Fibroblast of skin of back (primary cell): Measurements from ENCODE around the gene HJV. TPM values are rescaled to one million over a fixed set of nuclear protein-coding genes. Genes with fewer than 3 reads are reported as not detected.
A peak's percentile ranks its signal among the peaks of the same experiment; 100 is the strongest.
"Not testable (repeated sequence)": the region's sequence is repeated elsewhere in the genome, so short reads cannot be mapped to it uniquely, and the experiment has no call there.

Experiments
- DNase-seq: peaks from one replicate; pipeline ENCODE4 v3.0.0-alpha.2; 2013
- polyA plus RNA-seq, 2 experiments: library from polyadenylated mRNA; unstranded; fragments of 120-200 nt; gene quantifications; one replicate each; pipeline ENCODE4 v1.2.1, GENCODE V29; 2013; ENCODE audit not compliant: insufficient read length in 2 of 2

HJV gene, protein sequence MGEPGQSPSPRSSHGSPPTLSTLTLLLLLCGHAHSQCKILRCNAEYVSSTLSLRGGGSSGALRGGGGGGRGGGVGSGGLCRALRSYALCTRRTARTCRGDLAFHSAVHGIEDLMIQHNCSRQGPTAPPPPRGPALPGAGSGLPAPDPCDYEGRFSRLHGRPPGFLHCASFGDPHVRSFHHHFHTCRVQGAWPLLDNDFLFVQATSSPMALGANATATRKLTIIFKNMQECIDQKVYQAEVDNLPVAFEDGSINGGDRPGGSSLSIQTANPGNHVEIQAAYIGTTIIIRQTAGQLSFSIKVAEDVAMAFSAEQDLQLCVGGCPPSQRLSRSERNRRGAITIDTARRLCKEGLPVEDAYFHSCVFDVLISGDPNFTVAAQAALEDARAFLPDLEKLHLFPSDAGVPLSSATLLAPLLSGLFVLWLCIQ
- polyA plus RNA-seq (2013, experiment 1 of 2; ENCODE audit: insufficient read length), result 0.65 TPM
- polyA plus RNA-seq (2013, experiment 2 of 2; ENCODE audit: insufficient read length), result 0.83 TPM

DNA sequence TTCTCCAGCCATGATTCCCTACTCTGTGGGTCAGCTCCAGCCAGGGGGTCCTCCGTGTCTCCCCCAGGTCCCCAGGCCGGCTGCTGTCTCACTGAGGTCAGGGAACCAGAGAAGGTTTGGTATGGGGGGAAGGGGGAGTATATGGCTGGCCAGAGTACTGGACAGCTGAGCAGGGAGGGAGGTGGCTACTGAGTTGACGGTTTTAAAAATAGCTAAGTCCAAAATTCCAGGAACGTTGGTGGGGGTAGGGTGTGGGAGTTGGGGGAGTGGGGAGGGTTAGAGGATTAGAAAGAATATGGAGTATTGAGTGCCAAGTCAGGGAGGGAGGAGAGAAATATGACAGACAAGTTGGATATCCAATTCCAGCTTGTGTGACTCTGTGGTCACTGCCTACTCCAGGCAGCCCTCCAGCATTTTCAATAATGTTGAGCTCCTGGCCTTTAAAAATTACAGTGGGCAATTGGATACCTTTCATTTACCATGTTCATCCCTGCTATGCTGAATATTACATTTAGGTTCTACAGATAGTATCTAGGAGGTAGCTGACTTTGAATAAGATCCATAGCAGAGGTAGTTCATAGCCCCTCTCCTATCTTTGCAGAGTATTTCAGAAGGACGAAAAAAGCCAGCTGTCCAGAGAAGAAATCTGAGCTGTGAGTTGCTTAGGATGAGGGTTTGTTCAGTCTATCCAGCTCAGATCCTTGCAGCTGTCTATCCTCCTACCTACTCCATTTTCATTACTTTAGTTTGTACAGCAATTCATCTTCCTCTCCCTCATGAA is at the start of gene HJV:
Gene HJV, minus strand, starts transcription at position 114 of the 781 bp plus-strand sequence. CDS start 1,504 bp downstream, outside the sequence.
- DNase-seq, result no peak

DNA sequence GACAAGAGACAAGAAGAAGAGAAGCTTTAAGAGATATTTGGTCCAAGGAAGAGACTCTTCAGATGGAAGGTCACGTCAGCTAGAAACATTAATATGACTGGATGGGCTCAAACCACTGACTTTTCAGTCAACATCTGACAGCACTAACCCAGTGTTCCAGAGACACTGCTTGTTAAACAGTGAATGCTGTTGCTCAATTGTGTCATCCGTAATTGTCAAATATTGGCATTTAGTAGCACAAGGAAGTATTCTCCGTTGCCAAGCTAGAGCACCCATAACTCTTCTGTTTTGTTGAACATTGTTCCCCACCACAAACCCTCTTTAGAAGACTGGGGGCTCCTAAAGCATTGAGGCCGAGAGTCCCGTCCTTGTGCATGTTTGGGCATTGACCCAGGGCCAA is 37.6 kb upstream of the HJV start:
- not testable (repeated sequence) for DNase-seq

DNA sequence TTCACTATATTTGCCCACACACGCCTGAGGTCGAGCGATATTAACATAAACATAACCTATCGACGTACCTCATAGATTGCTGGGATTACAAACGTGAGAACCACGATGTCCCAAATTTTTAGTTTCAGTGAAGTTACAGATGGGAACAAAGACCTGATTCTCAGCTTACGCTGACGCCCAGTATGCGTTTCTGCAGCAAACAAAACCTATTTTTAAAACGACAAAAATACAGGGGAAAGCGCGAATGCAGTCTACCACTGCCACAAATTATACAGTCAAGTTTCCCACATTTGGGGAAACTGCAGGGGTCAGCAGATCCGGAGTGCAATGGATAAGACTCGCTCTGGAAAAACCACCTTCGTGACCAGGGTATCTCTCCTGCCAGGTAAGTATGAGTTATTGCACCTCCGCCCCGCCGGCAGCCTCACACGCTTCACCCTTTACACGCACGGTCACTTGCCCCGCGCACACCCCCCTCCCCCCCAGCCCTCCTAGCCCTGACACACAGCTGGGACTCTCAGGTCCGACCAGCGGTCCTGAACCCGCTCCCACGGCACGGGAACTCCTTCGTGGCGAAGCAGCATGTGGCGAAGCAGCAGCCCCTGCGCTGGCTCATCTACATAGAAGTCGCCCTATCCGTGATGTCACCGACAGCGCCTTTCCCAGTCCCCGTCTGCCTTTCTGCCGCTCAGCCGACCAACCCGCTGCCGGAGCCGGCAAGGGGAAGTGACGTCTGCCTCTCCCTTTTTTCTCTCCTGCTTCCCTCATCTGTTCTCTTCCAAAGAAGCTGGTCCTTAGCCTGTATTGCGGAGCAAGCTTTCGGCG is 30.5 kb upstream of the HJV start:
- DNase-seq, result peak; percentile 97

DNA sequence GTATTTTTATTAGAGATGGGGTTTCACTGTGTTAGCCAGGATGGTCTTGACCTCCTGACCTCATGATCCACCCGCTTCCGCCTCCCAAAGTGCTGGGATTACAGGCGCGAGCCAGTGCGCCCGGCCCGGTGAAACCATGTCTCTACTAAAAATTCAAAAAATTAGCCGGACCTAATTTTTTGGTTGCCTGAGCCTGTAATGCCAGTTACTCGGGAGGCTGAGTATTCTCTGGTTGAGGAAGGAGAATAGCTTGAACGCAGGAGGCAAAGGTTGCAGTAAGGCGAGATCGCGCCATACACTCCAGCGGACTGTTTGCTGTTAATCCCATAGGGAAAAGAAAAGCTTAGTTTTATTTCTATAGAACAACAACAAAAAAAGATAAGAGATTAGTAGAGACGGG is 29.9 kb upstream of the HJV start:
- no peak for DNase-seq

DNA sequence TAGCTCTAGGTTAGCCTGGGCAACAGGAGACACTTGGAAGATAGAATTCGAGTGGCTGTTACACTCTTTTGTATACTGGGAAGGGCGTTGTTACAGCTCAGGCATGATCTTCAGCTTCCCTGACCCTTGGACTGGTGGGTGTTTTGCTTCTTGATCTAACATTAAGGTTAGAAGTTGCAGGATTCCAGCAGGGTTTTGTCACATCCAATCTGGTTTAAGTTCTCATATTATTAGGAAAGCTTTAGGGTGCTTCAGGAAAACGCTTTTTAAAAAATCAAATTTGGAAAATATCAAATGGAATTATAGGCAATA is 29.1 kb upstream of the HJV start:
- DNase-seq, result not testable (repeated sequence)

DNA sequence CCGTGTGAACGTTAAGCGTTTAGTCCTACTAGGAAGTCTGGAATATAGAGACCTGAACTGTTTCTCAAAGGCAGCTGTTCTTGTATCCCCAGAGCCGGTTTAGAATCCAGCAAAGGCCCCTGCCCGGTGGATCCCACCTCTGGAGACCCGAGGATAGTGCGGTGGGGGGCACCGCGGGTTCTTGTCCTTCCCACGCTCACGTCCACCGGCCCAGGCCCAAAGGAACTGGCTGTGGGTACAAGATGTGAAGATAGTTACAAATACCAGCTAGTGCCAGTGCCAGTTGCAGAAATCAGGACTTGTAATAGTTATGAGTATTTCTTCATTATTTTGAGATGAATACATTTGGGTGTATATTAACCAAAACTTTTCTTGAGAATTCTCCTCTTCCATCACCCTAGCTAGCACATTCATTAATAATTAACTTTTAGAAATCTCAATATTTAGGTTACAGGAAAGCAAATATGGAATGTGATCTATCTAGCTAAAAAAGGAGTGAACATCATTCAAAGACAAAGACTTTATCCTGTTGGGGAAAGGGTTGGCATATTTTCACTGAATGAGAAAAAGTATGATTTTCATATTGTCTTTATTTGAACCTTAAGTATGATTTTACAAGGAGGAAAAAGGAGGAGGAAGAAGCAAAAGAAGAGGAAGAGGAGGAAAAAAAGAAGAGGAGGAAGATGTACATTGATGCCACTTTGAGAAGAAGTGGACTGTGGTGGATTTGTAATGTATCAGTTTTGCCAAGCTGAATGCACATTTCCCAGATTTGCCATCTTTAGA is 28.5 kb upstream of the HJV start:
- not testable (repeated sequence) for DNase-seq

DNA sequence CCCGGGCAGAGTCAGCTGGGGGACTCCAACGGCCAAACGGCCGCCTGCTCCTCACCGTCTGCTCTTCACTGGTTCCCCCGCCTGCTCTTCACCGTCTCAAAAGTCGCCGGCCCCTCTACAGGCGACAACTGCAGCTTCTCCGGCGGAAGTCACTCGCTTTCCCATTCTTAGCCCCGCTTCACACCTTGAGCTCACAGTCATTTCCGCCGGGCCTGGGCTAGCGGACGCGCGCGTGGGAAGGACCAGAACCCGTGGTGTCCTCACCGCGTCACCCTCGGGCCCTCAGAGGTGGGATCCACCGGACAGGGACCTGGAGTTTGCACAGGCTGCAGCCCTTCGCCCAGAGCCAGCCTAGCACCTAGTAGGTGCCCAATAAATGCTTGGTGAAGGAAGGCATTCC is 27.9 kb upstream of the HJV start:
- DNase-seq, result no peak

DNA sequence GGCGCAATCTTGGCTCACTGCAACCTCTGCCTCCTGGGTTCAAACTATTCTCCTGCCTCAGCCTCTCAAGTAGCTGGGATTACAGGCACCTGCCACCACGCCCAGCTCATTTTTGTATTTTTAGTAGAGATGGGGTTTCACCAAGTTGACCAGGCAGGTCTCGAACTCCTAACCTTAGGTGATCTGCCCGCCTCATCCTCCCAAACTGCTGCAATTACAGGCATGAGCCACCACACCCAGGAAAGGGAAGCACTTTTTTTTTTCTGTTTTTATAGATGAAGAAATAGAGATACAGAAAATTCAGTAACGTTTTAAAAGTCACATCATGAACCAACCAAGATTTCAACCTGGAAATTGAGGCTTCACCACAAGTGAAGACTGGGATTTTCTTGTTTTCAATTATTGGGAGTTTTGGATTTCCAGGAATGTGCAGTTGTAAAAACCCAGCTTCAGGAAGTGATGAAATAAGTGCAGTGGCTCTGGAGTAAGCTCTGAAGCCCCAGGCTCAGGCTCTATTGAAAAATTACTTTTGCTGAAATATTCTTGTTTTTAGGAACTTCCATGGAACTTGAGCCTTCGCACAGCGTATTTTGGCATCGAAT is 27.1 kb upstream of the HJV start:
- peak; percentile 62 for DNase-seq

DNA sequence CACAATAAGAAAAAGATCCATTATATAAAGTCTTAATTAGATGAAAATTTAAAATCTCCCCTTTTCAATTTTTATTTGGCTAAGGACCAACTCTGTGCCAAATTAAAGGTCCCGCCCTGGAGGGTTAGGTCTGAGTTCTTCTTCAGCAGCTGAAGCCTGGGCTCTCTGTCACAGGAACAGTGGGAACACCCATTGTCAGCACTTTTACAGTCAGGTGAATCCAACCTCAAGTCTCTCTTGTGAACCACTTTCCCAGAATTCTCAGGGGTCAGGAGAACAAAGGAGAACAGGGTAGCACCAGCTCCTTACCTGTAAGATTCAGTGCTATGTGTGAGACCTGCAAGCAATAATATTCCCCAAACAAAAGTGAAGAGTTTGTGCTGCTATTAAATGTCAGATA is 25.1 kb upstream of the HJV start:
- no peak for DNase-seq

DNA sequence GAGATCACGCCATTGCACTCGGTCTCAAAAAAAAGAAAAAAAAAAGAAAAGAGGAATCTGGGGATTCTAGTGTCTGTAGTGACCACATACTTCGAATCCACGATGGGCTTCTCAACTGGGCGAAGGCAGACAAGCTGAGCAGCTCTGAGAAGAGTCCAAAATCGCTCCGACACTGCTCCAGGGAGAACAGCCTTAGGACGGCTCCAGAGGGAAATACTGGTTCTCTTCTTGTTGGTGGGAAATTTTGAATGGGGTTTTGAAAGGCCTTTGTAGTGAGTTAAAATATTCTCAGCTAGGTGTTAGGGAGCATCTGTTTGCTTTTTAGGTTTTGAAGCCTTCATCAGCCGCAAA is 18.3 kb upstream of the HJV start:
- no peak for DNase-seq

DNA sequence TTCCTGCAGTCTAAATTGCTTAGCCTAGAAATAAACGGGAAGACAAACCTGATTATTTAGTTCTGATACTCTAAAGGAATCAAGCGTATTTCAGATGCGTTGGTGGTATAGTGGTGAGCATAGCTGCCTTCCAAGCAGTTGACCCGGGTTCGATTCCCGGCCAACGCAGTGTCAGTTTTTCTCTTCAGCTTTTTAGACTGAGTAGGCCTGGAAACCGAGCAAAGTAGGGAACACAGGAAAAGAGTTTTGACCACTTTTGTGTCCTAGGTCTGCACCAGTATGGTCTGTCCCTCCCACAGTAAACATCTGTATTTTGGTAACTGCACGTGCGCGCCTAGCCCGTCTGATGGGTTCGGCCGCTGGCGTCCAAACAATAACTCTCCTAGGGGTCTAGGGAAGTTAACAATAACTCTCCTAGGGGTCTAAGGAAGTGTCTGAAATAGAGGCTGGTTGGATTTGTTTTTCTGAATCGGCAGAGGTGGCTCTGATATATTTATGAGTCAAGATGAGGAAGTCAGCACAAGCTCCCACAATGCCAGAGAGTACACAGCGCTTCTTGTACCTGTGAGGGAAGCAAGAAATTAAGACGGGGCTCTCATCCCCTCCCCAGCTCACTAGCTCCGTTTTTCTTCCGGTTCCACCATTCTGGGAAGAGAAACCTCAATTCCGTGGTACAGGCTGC is 15.6 kb upstream of the HJV start:
- peak; percentile 90 for DNase-seq

DNA sequence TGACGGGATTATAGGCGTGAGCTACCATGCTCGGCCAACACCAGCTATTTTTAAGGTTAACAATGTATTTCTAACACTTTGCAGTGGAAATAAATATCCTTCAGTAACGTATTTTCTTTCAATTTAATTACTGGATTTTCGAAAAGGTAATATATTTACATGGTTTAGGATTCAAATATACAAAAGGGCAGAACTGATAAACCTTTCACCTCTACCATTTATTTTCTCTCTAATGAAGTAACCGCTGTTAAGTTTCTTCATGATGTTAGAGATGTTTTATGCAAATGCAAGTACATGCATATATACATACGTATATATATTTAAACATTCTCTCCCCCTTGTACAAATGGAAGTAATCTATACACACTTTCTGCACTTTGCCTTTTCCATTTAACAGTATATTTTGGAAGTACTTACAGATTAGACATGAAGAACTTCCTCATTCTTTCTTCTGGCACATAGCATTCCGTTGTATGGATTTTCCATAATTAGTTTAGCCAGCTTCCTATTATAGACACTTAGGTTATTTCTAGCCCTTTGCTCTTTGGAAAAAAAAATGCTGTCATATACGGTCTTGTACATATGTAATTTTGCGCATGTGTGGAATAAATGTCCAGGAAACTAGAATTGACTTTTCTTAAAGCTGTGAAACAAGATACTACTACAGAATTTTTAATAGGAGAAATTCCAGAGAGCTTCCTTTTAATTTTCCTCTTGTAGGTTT is 14.9 kb upstream of the HJV start:
- no peak for DNase-seq

DNA sequence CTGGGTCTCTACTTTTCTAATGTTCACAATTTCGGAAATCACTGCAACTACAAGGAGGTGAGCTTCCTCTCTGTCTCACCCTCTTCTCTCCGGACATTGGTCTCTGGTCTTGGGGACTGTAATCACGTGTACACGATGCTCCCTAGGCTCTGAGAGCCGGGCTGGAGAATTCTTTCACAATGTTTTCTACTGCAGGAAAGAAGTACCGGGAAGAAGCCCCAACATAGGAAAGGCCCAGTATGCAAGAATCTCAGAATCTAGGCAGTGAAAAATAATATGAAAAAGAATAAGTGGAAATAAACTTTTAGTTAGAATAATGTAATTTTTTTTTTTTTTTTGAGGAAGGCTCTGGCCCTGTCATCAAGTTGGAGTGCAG is 13.5 kb upstream of the HJV start:
- peak; percentile 60 for DNase-seq

DNA sequence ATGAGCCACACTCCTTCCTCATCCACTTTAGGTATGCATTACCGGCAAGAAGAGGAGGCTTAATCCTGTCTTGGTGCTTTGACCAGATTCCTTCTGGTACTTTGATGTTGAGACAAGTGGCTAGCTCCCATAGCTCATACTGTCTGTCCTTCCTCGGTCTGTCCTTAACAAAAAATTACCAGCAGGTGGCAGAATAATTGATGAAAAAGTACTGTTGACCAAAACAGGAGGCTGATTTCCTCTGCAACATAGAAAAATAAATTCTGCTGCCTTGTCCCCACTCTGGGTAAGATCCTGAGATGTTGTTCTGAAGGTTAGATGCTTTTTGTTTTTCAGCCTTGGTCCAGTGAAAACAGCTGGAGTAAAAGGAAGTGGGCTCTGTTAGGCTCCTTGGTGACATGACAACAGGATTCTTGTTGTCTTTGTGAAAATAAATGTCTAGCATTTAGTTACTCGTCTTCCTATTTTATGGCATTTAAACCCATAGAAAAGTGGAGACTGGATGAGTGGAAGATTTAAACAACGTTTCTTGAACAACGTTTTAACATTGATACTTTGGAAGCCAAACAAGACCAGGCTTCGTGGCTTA is 11.2 kb upstream of the HJV start:
- peak; percentile 60 for DNase-seq

DNA sequence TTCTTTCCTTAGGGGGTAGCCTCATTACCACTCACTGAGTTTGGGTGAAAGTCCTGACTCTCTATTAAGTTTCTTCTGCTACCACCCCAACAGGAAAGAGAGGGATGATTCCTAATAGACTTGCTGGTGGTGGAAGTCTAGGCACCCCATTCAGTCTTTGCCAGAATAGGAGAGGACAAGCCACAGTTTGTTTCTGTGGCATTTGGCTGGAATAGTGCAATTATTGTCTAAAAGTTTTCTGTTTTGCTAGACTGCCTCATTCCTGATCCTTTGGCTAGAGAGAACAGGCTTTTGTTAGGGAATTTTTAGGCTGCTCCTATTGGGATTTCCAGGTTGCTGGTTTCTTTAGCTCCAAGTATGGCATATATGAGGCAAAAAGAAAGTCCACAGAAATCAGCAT is 9.9 kb upstream of the HJV start:
- no peak for DNase-seq

DNA sequence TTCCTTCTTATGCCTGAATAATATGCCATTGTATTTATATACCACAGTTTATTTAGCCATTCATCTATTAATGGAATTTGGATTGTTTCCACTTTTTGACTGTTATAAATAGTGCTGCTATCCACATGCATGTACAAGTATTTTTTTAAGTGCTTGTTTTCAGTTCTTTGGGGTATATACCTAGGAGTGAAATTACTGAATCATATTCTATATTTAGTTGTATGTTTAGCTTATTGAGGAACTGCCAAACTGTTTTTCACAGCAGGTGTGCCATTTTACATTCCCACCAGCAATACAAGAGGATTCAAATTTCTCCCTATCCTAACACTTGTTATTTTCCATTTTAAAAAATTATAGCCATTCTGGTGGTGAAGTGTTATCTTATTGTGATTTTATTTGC is 7.6 kb upstream of the HJV start:
- DNase-seq, result no peak

DNA sequence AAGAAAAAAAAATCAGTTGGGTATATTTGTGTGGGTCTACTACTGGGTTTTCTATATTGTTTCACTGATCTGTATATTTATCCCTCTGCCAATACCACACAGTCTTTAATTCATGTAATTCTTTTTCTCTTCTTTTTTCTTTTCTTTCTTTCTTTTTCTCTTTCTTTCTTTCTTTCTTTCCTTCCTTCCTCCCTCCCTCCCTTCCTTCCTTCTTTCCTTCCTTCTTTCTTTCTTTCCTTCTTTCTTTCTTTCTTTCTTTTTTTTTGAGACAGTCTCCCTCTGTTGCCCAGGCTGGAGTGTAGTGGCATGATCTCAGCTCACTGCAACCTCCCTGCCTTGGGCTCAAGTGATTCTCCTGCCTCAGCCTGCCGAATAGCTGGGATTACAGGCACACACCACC is 5.1 kb upstream of the HJV start:
- DNase-seq, result not testable (repeated sequence)

DNA sequence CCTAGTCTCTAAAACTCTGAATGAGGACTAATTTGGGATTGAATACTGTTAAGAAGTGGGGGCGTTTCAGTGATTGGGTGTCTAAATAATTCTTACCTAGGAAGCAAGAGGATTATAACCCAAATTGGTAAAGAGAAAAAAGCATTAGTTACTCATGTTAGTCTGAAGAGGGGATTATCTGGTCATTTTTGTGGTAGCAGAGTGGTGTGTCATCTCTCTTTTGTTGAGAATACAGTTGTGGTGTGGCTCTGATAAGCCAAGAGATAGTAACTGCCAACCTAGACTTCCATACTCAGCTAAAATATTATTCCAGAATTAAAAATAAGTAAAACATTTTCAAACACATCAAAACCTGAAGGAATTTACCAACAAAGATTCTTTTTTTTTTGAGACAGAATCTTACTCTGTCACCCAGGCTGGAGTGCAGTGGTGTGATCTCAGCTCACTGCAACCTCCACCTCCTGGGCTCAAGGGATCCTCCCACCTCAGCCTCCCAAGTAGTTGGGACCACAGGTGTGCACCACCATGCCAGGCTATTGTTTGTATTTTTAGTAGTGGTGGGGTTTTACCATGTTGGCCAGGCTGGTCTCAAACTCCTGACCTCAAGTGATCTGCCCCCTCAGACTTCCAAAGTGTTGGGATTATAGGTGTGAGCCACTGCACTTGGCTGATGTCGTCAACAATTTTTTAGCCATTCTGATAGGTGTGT is 4.4 kb upstream of the HJV start:
- not testable (repeated sequence) for DNase-seq

DNA sequence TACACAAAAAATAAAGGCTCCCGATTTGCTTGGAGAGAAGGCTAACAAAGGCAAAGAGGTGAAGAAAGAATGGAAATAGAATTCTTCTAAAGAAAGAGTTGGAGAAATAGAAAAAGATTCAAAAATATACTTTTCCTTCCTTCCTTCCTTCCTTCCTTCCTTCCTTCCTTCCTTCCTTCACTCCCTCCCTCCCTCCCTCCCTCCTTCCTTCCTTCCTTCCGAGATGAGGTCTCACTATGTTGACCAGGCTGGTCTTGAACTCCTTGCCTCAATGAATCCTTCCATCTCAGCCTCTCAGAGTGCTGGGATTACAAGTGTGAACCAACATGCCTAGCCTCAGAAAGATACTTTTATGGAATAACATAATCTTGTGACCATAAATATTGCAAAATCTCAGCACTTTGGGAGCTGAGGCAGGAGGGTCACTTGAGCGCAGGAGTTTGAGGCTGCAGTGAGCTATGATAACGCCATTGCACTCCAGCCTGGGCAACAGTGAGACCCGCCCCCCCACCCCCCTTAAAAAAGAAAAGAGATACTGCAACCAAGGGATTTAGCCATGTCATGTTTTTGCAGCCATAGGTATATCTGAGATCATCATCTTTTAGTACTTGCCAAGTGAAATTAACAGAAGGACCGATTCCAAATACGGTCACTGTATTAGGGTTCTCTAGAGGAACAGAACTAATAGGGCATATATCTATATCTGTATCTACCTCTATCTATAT is 1.0 kb upstream of the HJV start:
- no peak for DNase-seq
